ENCODE data around the gene CCR5. TPM values are rescaled to one million over a fixed set of nuclear protein-coding genes. Genes with fewer than 3 reads are reported as not detected.

CCR5 gene
- total RNA-seq, 1 donor from 2014 or later = not detected

DNA sequence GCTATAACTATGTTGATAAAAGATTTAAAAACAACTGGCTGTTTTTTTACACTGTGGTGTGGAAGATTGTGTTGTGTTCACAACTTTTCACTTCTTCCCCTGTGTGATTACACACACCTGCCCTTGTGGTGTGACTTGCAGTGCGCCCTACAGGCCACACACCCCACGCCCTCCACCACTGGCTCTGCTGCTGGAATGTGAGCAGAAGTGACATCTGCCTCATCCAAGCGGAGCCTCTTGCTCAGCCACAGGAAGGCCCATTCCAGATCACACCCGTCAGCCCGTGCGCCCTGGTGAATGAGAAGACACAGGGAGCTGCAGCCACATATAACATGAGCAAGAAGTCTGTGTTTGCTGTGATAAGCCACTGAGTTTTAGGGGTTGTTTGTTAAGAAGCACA is 9.8 kb upstream of the CCR5 start:
- Histone ChIP-seq H3K27me3 (ENCODE audit: control insufficient read depth, insufficient read depth, low read length) (no peaks in the 10 kb centered on the region), H3K4me3 (ENCODE audit: low read depth, low read length) (no peak overlapping the region), H3K36me3 (ENCODE audit: control insufficient read depth, insufficient read depth, low read length) (no peaks in the 10 kb centered on the region)
- TF ChIP-seq, protein P1, sequence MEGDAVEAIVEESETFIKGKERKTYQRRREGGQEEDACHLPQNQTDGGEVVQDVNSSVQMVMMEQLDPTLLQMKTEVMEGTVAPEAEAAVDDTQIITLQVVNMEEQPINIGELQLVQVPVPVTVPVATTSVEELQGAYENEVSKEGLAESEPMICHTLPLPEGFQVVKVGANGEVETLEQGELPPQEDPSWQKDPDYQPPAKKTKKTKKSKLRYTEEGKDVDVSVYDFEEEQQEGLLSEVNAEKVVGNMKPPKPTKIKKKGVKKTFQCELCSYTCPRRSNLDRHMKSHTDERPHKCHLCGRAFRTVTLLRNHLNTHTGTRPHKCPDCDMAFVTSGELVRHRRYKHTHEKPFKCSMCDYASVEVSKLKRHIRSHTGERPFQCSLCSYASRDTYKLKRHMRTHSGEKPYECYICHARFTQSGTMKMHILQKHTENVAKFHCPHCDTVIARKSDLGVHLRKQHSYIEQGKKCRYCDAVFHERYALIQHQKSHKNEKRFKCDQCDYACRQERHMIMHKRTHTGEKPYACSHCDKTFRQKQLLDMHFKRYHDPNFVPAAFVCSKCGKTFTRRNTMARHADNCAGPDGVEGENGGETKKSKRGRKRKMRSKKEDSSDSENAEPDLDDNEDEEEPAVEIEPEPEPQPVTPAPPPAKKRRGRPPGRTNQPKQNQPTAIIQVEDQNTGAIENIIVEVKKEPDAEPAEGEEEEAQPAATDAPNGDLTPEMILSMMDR (IDR thresholded peaks at IDR 0.05; ENCODE audit: insufficient read depth, low read length, poor library complexity, severe bottlenecking) = no peak
- no peak for DNase-seq (ENCODE audit: low read depth)

DNA sequence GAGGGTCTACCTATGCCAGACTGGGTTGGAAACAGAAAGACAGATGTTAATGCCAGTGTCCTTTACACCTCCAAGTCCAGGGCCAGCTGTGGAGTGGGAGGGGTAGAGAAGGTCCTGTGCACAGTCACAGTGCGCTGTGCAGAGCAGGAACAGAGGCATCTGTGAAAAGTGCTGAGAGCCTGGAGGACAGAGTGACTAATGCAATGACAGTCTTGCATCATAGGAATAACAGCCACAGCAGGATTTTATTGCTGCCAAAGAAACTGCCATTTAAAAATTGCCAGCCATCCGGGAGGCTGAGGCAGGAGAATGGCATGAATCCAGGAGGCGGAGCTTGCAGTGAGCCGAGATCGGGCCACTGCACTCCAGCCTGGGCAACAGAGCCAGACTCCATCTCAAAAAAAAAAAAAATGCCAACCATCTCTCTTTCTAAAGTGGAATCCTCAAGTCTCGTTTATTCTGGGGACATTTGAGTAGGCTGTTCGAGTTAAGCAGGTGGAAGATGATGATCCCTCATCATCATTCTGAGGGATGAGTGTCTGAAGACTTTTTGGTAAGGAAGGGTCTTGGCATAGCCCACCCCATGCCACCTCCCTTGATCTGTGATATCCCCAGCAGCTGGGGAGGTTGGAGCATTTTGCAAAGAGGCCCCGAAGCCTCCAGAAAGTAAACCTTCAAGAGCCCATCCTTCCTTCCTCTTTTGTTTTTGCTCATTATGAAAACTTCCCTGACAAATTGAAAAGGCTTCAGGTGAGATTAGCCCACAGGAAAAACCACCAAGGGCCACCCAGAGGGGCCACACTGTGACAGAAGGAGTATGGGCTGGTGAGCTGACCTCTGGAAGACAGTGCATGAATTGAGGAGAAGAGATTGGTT is 9.1 kb upstream of the CCR5 start:
- TF ChIP-seq, protein P1 (IDR thresholded peaks at IDR 0.05; ENCODE audit: insufficient read depth, low read length, poor library complexity, severe bottlenecking) = no peak
- Histone ChIP-seq H3K36me3 (ENCODE audit: control insufficient read depth, insufficient read depth, low read length) (no peaks in the 10 kb centered on the region), H3K27me3 (ENCODE audit: control insufficient read depth, insufficient read depth, low read length) (peaks cover 3% of the 10 kb centered on the region), H3K4me3 (ENCODE audit: low read depth, low read length) (no peak overlapping the region)
- no peak for DNase-seq (ENCODE audit: low read depth)

DNA sequence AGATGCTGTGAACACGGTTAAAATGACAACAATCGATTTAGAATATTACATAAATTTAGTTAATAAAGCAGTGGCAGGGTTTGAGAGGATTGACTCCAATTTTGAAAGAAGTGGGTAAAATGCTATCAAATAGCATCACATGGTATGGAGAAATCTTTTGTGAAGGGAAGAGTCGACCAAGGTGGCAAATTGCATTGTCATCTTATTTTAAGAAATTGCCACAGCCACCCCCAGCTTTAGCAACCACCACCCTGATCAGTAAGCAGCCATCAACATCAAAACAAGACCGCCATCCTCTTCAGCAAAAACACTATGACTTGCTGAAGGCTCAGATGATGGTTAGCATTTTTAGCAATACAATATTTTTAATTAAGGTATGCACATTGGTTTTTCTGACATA is 5.7 kb upstream of the CCR5 start:
- Histone ChIP-seq H3K4me3 (ENCODE audit: low read depth, low read length) (no peak overlapping the region), H3K27me3 (ENCODE audit: control insufficient read depth, insufficient read depth, low read length) (peaks cover 5% of the 10 kb centered on the region), H3K36me3 (ENCODE audit: control insufficient read depth, insufficient read depth, low read length) (no peaks in the 10 kb centered on the region)
- no peak for DNase-seq (ENCODE audit: low read depth)
- TF ChIP-seq, protein P1 (IDR thresholded peaks at IDR 0.05; ENCODE audit: insufficient read depth, low read length, poor library complexity, severe bottlenecking) = no peak

DNA sequence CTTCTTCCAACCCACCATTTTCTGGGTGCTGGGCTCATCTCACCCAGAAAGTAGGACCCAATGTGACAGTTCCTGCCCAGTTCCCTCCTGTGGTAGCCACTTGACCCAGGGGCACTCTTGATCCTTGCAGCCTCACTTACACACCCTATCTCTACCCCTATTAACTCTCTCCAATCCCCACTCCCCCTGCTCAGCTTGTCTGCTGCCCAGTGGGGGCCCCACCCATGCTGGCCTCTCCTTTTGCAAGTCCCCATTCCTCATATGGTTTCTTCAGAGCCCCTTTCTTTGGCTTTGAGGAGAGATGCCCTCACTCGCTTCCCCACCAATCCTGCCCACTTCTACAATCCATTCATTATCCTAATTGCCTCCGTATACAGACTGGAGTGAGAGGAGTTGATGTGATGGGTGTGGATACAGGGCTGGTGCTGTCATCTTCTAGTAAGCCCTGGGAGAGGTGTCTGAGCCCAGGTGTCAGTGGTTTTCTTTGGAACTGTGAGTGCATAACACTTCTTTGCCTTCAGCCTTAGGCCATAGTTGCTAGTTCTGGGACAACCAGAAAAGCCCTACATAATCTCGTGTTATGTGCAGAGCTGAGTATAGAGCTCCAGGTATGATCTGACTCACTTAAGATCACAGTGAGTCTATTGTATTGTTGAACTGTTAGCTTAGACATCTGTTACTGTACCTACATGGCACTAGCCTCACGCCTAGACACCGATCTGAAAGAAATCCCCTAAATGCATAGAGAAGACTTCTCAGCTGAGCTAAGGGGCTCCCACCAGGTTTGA is 4.8 kb upstream of the CCR5 start:
- Histone ChIP-seq H3K4me3 (ENCODE audit: low read depth, low read length) (no peak overlapping the region), H3K36me3 (ENCODE audit: control insufficient read depth, insufficient read depth, low read length) (no peaks in the 10 kb centered on the region), H3K27me3 (ENCODE audit: control insufficient read depth, insufficient read depth, low read length) (peaks cover 5% of the 10 kb centered on the region)
- TF ChIP-seq, protein P1 (IDR thresholded peaks at IDR 0.05; ENCODE audit: insufficient read depth, low read length, poor library complexity, severe bottlenecking) = no peak
- DNase-seq (ENCODE audit: low read depth) = no peak

DNA sequence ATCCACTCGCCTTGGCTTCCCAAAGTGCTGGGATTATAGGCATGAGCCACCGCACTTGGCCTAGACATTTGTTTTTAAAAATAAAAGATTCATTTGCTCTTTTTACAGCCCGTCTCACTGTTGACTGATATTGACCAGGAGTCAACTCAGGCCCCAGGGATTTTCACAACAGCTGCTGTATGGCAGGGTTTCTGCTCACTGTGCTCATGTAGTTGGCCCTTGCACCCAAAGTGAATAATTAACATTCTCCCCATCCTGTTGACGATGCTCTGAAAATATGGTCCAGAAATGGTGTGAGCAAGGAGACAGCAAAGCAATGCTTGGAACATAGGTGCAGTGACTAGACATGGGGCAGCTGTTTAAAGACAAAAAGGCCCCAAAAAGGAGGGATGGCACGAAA is 2.9 kb upstream of the CCR5 start:
- DNase-seq (ENCODE audit: low read depth) = no peak
- Histone ChIP-seq H3K36me3 (ENCODE audit: control insufficient read depth, insufficient read depth, low read length) (no peaks in the 10 kb centered on the region), H3K27me3 (ENCODE audit: control insufficient read depth, insufficient read depth, low read length) (peaks cover 5% of the 10 kb centered on the region), H3K4me3 (ENCODE audit: low read depth, low read length) (no peak overlapping the region)
- TF ChIP-seq, protein P1 (IDR thresholded peaks at IDR 0.05; ENCODE audit: insufficient read depth, low read length, poor library complexity, severe bottlenecking) = no peak

Data from kidney epithelial cell (primary cell).